Psoas muscle (tissue), 8 donors: Measurements from ENCODE around the gene OARD1. TPM values are rescaled to one million over a fixed set of nuclear protein-coding genes. Genes with fewer than 3 reads are reported as not detected.

Experiments used
- ATAC-seq, 4 donors: fragments of 200-7000 bp; cut with Tn5 transposase; one replicate each; pipeline ENCODE4 v1.9.1; 2020; ENCODE audit warnings: moderate library complexity in 3 of 4, mild to moderate bottlenecking in 2 of 4
- DNase-seq, 2 donors: peaks; one replicate each; pipeline ENCODE4 v3.0.0-alpha.2; 2020
- H3K27ac ChIP-seq: fragments of 200-600 bp; one replicate; pipeline ENCODE4 v1.8.0; 2022
- H3K27me3 ChIP-seq, 3 donors: fragments of 200-600 bp in 1 of 3; one replicate each; pipeline versions ENCODE4 v1.6.1 to v1.8.0; 2013 to 2022; ENCODE audit warnings: low read length in 2 of 3, mild to moderate bottlenecking in 2 of 3, moderate library complexity in 1 of 3; ENCODE audit not compliant: insufficient read depth in 3 of 3
- H3K36me3 ChIP-seq, 2 donors: fragments of 200-600 bp in 1 of 2; one replicate each; pipeline versions ENCODE4 v1.6.1 to v1.8.0; 2013 to 2022; ENCODE audit warnings: low read depth in 1 of 2, mild to moderate bottlenecking in 1 of 2, moderate library complexity in 1 of 2; ENCODE audit not compliant: insufficient read depth in 1 of 2
- H3K4me1 ChIP-seq: fragments of 200-600 bp; one replicate; pipeline ENCODE4 v1.8.0; 2022
- H3K4me3 ChIP-seq: fragments of 200-600 bp; one replicate; pipeline ENCODE4 v1.8.0; 2022; ENCODE audit warnings: mild to moderate bottlenecking
- H3K9me3 ChIP-seq: fragments of 200-600 bp; one replicate; pipeline ENCODE4 v1.8.0; 2022
- WGBS, 3 donors: extraction: QIAGEN DNeasy Blood & Tissue Kit; methylation state at CpG; one replicate each; pipeline versions ENCODE4 v1.1.6 to v1.1.7; 2013; 5-methylcytosine and 5-hydroxymethylcytosine counted together
- intact Hi-C, 2 donors: fragments of 100-400 bp; cut with DNase I; formaldehyde crosslinking; loops; one replicate each; pipeline versions ENCODE4 v1.11.0 to v1.14.2; 2022
- polyA plus RNA-seq, 3 donors: library from polyadenylated mRNA; stranded (reverse); fragments of 200-250 nt; gene quantifications; one replicate each; pipeline ENCODE4 v1.2.3, GENCODE V29; 2013
- total RNA-seq, 4 donors: library from RNA; stranded (reverse); fragmentation: NEBNext Ultra II Directional in 2 of 4; extraction: Animal tissue kit (Norgen Biotek cat#: 25700) in 2 of 4; gene quantifications; one replicate each; pipeline versions ENCODE4 v1.2.1 to v1.2.4, GENCODE V29; 2021 to 2023
- TF ChIP-seq, protein P1 (sequence below): fragments of 200-600 bp; IDR thresholded peaks from one replicate; pipeline ENCODE4 v1.8.0; 2022; ENCODE audit warnings: antibody characterized with exemption
- donor health status: healthy with polysubstance abuse.
- donor health status: DM: no; HTN: no; CAD: no; lungs with moderate emphysema.
- donor health status: Bipolar disorder and iron deficiency.
- donor health status: healthy.
- donor health status: DM: yes; HTN: yes; CAD: no.
- donor health status: DM: no; HTN: no; CAD: no.
- donor health status: DM: no; HTN: no; CAD: no.
- donor health status: DM: yes; HTN: yes; CAD: no.

OARD1 gene
- total and polyA plus RNA-seq, 7 donors = 13.5 to 74.6 (median 23.4) TPM

GRCh38 chr6:41040940-41041536, 31.1 kb downstream of the OARD1 start:
- intact Hi-C loops = no loop called here
- ATAC-seq (peak in 1 of 4 donors; percentile 3), DNase-seq (no peak)
- WGBS, 3 donors = 75 to 88% (median 83%) methylated on average over 1 of the region's 1 CpG
- Histone ChIP-seq H3K36me3 (no peaks in the 10 kb centered on the region), H3K4me1 (peaks cover 15% of the 10 kb centered on the region), H3K27me3 (no peaks in the 10 kb centered on the region), H3K27ac (peak overlapping the region; percentile 46), H3K9me3 (no peaks in the 10 kb centered on the region), H3K4me3 (no peak overlapping the region)
- TF ChIP-seq, protein P1, sequence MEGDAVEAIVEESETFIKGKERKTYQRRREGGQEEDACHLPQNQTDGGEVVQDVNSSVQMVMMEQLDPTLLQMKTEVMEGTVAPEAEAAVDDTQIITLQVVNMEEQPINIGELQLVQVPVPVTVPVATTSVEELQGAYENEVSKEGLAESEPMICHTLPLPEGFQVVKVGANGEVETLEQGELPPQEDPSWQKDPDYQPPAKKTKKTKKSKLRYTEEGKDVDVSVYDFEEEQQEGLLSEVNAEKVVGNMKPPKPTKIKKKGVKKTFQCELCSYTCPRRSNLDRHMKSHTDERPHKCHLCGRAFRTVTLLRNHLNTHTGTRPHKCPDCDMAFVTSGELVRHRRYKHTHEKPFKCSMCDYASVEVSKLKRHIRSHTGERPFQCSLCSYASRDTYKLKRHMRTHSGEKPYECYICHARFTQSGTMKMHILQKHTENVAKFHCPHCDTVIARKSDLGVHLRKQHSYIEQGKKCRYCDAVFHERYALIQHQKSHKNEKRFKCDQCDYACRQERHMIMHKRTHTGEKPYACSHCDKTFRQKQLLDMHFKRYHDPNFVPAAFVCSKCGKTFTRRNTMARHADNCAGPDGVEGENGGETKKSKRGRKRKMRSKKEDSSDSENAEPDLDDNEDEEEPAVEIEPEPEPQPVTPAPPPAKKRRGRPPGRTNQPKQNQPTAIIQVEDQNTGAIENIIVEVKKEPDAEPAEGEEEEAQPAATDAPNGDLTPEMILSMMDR = no peak

DNA sequence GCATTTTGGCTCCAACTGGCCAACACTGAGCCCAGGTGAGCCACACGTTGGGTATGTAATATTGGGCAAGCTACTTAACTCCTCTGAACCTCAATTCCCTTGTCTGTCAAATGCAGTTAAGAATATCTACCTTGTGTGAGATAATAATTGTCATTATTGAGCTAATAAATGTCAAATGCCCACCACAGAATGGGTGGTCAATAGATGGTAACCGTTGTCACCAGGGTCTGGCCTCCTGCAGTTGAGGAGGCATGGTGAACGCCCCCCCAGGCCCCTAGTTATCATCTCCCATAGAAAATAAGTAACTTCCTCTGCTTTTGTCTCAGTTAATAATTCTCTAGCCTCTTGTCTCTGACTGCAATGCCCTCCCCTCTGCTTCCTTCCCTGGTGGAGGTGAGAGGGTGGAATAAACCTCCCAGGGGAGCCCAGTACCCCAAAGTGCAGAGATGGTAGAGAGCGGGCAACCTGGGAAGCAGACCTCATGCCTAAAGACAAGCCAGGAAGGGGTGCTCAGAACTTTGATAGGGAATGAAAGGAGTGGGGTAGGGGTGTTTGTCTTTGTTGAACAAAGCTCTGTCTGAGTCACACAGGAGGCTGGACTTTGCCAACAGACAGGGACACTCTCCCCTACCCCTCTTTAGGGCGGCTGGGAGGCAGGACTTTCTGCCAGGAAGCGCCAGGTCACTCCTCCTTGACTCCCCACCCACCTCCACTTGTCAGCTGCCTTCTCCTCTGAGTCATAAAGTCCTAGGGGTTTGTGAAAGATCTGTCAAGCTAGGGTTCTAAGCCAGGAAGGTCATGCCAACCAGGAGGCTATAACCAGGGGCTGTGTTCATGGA, 31.8 kb downstream of the OARD1 start:
- Histone ChIP-seq H3K27ac (peak overlapping the region; percentile 46), H3K27me3 (no peaks in the 10 kb centered on the region), H3K4me1 (peaks cover 15% of the 10 kb centered on the region), H3K4me3 (no peak overlapping the region), H3K36me3 (no peaks in the 10 kb centered on the region), H3K9me3 (no peaks in the 10 kb centered on the region)
- peak; percentile 76 to 87 (median 83) for ATAC-seq
- 76 to 84% (median 77%) methylated on average over 6 of the region's 6 CpGs for WGBS, 3 donors
- DNase-seq = no peak
- intact Hi-C loops = no loop called here
- TF ChIP-seq, protein P1 = no peak

- H3K9me3 ChIP-seq = no peaks in the 10 kb centered on the region
- peaks cover 15% of the 10 kb centered on the region for H3K4me1 ChIP-seq
- H3K27ac ChIP-seq = peak within 1 kb of the TSS; percentile 46
- DNase-seq (peak in 1 of 2 donors; percentile 62), ATAC-seq (peak; percentile 58 to 85 (median 70))
- H3K4me3 ChIP-seq = no peak within 1 kb of the TSS
- no peaks in the 10 kb centered on the region for H3K27me3 ChIP-seq
- intact Hi-C loops = loop anchor here in 1 of 2 donors (10.0 kb wide), 1 partner anchor 1695 kb away; no protein-coding TSS in a partner anchor
- TF ChIP-seq, protein P1 = peak; percentile 73
- WGBS, 3 donors = 57 to 65% (median 64%) methylated on average over 10 of the region's 10 CpGs
- no peaks in the 10 kb centered on the region for H3K36me3 ChIP-seq
Measured at GRCh38 chr6:41039060-41039998, 32.8 kb downstream of the OARD1 start, which contains the start of gene UNC5CL. Gene UNC5CL, minus strand, starts transcription at chr6:41039221. Its CDS starts 4,147 bp downstream, at chr6:41035074.

DNA sequence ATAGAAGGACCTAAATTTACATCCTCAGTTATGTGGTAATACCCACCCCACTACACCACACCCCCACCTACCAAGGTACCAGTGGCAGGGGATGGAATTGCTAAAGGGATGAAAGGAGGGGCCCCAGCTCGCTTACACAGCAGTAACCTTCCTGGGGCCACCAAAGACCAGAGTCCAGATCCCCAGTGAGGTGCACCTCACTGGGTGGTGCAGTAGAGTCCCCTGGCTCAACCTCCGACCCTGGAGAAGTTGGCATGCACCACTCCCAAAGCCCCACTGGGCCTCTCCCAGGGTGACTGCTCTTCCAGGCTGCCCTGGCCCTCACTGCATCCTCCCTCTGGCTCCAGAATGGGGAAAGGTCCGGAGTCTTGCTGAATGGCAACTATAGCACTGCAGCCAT, 34.0 kb downstream of the OARD1 start:
- Histone ChIP-seq H3K27me3 (no peaks in the 10 kb centered on the region), H3K27ac (no peak overlapping the region), H3K36me3 (no peaks in the 10 kb centered on the region), H3K4me1 (peaks cover 15% of the 10 kb centered on the region), H3K9me3 (no peaks in the 10 kb centered on the region), H3K4me3 (no peak overlapping the region)
- DNase-seq (no peak), ATAC-seq (no peak)
- TF ChIP-seq, protein P1 = no peak
- 93 to 100% (median 96%) methylated on average over 3 of the region's 3 CpGs for WGBS, 3 donors
- intact Hi-C loops = loop anchor here in 1 of 2 donors (10.0 kb wide), 1 partner anchor 1693 kb away; no protein-coding TSS in a partner anchor
